GM19099 (cell line): Measurements from ENCODE around the gene SLC5A5.

Experiments used
- POLR2A ChIP-seq: IDR thresholded peaks from 3 replicates; pipeline ENCODE4 v1.6.1; 2011; ENCODE audit warnings: low read depth; ENCODE audit not compliant: insufficient read length; ENCODE audit errors: extremely low read depth

The SLC5A5 gene

GRCh38 chr19:17862711-17863519, 8.8 kb upstream of the SLC5A5 start:
- TF ChIP-seq POLR2A: no peak

GRCh38 chr19:17863520-17864182, 8.1 kb upstream of the SLC5A5 start:
- TF ChIP-seq POLR2A: no peak

- peak; percentile 54 for TF ChIP-seq POLR2A
Observed at GRCh38 chr19:17865364-17866311, 6.1 kb upstream of the SLC5A5 start.

GRCh38 chr19:17866312-17866963, 5.3 kb upstream of the SLC5A5 start:
- no peak for TF ChIP-seq POLR2A

- TF ChIP-seq POLR2A: no peak
Observed at GRCh38 chr19:17866964-17867486, 4.7 kb upstream of the SLC5A5 start.

GRCh38 chr19:17868669-17869068, 3.1 kb upstream of the SLC5A5 start:
- TF ChIP-seq POLR2A: no peak

- TF ChIP-seq POLR2A: no peak
Observed at GRCh38 chr19:17869114-17869608, 2.6 kb upstream of the SLC5A5 start.

- TF ChIP-seq POLR2A: no peak
Observed at GRCh38 chr19:17871032-17871877, 490 bp upstream of the SLC5A5 start.

GRCh38 chr19:17872251-17873001, 681 bp downstream of the SLC5A5 start:
- TF ChIP-seq POLR2A: no peak

GRCh38 chr19:17873786-17874757, 2.3 kb downstream of the SLC5A5 start:
- TF ChIP-seq POLR2A: no peak

- TF ChIP-seq POLR2A: no peak
Observed at GRCh38 chr19:17874758-17875135, 3.0 kb downstream of the SLC5A5 start.

GRCh38 chr19:17877696-17878095, 6.0 kb downstream of the SLC5A5 start:
- TF ChIP-seq POLR2A: no peak
